HG03520 (cell line): Measurements from ENCODE around the gene NEUROG2.
"Not testable (repeated sequence)": the region's sequence is repeated elsewhere in the genome, so short reads cannot be mapped to it uniquely, and the experiment has no call there.

Experiments used
- ATAC-seq: cut with Tn5 transposase; IDR thresholded peaks from one replicate; pipeline ENCODE4 v1.9.1; 2021; ENCODE audit warnings: mild to moderate bottlenecking, moderate library complexity; ENCODE audit not compliant: unreplicated experiment

Gene NEUROG2

DNA sequence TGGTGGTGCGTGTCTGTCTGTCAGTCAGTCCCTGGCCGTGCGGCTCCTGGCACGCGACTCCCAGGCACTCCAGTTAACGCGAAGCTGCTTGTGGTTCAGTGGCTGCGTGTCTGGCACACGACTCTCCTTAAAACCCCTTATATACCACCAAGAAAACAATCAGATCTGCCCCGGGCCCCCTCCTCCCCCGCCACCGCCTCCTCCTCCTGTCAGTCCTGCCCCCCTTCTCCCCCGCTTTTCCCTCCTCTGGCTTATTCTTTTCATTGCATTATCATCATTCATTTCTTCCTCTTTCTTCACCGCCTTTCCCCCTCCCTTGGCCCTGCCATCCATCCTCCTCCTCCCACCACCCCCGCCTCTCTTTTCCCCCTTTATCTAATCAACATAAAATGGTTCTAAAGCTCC lies at the start of gene NEUROG2:
Gene NEUROG2, minus strand, starts transcription at position 115 of the 405 bp plus-strand sequence. CDS start 705 bp downstream, outside the sequence.
- no peak for ATAC-seq

DNA sequence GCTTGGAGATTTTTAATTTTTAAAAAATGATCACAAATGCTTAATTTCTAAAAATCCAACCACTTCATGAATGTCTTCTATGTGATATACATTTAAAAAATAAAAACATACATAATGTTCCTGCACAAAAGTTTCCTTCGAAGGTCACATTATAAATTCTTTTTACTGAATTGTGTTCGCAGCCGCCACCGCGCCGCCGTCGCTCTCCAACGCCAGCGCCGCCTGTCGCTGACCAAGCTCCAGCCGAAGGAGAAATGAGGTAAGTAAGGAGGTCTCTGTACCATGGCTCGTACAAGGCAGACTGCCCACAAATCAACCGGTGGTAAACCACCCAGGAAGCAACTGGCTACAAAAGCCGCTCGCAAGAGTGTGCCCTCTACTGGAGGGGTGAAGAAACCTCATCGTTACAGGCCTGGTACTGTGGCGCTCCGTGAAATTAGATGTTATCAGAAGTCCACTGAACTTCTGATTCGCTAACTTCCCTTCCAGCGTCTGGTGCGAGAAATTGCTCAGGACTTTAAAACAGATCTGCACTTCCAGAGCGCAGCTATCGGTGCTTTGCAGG lies 48.8 kb upstream of the NEUROG2 start:
- no peak for ATAC-seq

DNA sequence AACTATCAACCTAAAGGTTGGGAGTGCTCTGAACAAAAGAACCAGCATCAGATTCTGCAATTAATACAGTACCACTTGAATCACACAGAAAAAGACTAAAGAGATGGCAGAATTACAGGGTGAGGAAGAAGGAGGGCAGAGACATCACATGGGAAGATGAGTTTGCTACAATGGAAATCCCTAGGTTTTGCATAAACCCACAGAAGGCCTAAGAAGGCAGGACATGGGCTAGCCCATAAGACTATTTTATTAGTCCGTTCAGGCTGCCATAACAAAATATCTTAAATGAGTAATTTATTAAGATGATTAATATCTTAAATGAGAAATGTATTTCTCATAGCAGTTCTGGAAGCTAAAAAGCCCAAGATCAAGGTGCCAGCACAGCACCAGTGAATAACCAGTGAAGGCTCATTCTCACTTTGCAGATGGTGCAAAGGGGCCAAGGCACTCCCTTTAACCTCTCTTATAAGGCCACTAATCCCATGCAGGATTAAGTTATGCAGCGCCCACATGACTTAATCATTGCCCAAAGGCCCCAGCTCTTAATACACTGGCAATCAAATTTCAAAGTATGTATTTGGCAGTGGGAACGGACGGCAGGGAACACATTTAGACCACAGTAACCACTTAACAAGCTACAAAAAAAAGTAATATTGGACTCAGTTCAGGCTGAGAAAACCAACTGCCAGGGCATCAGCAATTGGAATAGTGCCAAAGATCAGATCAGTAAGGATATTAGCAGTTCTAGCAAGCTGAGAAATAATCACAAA lies 47.6 kb upstream of the NEUROG2 start:
- ATAC-seq, result no peak

DNA sequence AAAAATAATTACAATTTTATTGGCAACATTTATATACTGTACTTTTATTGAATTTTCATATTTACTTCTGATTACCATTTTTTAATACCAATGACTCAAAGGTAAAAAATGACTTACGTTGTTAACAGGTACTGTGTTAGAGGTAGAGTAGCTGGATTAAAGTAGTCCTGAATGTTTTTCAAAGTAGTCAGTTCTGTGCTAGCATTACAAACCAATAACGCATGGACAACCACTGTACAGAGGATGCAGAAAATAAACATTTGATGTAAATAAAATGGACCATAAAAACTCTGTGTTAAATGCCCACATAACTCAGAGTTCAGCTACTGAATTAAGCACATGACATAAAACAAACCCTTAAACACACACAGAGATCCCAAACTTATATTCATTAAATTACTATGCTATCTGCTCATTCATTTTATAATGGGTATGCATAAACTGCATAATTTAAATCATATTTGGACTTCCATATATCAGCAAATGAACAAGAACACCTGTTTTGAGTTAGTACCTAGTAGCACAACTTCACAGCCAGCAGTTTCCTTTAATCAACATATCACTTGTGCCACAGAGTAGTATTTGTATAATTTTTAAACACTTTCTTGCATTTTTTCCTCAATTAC lies 46.4 kb upstream of the NEUROG2 start:
- no peak for ATAC-seq

DNA sequence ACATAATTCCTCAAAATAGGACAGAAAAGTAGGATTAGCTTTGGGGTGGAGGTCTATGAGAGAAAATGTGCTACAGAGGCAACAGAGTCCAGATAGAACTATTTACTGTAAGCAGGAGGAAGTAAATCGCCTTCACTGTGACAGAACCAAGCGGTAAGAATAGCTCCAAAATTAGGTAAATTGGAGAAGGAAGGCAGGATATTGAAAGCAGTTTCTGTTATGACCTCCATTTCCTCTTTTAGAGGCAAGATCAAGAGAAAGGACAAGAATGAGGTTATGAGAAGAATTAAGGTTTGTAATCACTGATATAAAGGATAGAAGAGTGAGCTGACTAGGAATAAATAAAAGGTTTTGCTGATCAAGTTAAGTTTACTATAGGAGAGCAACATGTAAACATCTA lies 44.1 kb upstream of the NEUROG2 start:
- no peak for ATAC-seq

DNA sequence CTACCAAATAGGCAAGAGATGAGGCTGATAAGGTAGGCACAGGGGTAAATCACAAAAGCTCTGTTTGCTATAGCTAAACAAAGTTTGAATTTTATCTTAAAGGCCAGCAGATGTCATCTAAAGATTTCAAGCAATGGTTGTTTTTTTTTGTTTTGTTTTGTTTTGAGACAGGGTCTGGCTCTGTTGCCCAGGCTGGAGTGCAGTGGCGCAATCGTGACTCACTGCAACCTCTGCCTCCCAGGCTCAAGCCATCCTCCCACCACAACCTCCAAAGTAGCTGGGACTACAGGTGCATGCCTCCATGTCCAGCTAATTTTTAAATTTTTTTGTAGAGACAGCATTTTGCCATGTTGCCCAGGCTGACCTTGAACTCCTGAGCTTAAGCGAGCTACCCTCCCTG lies 43.1 kb upstream of the NEUROG2 start:
- no peak for ATAC-seq

DNA sequence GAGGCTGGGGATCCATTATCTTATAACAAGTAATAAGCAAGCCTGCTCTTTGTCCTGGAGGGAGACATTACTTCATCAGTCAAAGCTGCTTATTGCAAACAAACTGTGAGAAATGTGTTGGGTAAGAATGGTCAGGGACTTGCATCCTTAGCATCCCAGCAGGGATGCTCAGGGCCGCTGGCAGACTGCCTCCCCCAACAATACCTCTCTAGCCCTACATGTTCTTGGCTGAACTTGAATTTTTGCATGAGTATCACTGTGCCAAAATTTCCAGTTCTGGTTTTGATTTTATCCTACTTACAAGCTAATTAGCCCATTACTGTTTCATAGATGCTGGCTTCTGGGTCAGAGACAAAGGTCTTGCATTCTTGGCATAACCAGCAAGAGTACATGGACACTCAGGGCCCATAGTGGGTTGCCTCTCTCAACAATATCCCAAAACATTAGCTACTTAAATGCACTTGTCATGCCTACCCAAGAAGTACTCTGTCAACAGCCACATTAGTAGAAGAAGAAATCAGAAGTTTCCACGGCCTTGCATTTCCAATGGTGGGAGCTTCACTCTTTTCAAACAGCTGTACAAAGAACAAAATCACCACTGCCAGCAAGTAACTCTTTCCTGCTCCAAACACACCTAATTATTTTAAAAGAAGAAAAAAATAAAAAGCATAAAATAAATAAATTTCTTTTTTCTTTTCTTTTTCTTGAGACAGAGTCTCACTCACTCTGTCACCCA lies 41.9 kb upstream of the NEUROG2 start:
- ATAC-seq, result no peak

DNA sequence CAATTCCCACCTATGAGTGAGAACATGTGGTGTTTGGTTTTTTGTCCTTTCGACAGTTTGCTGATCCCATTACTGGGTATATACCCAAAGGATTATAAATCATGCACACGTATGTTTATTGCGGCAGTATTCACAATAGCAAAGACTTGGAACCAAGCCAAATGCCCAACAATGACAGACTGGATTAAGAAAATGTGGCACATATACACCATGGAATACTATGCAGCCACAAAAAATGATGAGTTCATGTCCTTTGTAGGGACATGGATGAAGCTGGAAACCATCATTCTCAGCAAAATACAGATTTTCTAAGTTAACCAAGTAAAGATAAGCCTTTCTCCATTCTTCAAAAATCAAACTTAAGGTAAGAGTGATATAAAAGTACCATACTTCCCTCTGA lies 38.3 kb upstream of the NEUROG2 start:
- ATAC-seq, result not testable (repeated sequence)

DNA sequence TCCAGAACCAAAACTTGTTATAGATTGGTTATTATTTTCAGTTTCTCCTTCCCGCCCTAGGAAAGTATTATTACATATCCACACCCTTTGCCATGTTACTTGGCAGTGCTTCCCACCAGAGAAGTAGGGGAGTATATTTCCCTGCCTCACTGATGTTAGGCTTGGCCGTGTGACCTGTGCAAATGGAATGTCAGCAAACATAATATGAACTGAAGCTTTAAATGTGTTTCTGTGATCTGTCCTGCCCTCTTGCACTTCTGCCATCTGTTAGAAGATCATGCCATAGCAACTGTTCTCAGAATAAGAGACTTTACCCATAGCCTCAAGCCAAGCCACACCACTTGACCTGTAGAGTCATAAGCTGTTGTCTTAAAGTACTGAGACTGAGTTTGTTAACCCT lies 36.7 kb upstream of the NEUROG2 start:
- no peak for ATAC-seq

DNA sequence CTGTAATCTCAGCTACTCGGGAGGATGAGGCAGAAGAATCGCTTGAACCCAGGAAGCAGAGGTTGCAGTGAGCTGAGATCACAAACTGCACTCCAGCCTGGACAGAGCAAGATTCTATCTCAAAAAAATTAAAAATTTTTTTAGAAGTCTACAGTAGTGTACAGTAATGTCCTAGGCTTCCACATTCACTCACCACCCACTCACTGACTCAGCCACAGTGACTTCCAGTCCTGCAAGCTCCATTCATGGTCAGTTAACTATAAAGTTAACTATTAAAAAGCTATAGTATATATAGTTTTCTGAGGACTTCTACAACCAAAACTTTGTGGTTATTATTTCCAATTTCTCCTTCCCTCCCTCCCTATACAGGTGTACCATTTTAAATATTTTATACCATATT lies 34.7 kb upstream of the NEUROG2 start:
- no peak for ATAC-seq

DNA sequence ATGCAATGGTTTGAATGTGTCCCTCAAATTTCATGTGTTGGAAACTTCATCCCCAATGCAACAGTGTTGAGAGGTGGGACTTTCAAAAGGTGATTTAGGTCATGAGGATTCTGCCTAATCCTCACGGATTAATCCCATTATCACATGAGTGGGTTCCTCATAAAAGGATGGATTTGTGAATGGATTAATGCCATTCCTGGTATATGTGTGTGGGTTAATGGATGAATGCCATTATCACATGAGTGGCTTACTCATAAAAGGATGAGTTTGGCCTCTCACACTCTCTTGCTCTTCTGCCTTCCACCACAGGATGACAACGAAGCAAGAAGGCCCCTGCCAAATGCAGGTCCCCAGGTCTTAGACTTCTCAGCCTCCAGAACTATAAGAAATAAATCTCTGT lies 30.5 kb upstream of the NEUROG2 start:
- ATAC-seq, result no peak

DNA sequence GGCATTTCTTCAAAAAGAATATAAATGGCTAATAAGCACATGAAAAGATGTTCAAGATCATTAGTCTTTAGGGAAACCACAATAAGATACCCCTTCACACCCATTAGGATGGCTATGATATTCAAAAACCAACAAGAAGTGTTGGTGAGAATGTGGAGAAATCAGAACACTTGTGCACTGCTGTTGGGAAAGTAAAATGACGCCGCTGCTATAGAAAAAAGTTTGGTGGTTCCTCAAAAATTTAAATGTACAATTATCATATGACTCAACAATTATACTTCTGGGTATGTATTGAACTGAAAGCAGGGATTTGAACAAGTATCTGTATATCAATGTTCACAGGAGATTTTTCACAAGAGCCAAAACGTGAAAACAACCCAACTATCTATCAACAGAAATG lies 29.4 kb upstream of the NEUROG2 start:
- ATAC-seq, result no peak

DNA sequence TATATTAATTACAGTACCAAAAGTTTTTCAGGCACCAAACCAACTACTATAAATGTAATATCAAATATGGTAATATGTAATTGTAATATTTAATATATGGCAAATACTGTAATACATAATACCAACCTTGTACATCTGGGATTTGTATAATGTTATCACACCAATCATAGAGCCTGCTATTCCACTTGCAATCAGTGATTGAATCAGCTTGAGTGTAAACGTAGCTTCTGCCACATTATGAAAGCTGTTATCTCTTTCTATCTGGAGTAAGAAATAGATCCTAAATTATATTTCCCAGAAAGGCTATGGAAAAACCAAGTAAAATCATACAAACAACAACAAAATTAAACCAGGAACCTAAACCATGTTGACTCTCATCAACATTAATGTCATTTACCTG lies 24.7 kb upstream of the NEUROG2 start:
- no peak for ATAC-seq

DNA sequence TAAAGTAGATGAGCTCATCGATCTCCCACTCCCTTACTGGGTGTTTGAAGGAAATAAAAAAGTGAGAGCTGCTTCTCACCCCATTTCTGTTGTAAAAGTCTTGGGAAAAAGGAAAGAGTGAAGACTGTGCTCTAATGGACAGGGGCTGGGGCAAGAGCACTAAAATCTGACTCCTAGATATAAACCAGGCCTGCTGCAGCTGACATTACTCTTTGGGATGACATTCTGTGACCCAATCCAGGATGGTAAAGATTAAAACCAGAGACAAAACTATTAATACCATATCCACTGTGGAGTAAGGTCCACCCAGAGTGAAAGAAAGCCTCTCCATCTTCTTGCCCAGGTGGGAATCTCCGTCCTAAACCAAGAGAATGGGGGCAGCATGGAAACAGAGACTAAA lies 20.1 kb upstream of the NEUROG2 start:
- ATAC-seq, result no peak

DNA sequence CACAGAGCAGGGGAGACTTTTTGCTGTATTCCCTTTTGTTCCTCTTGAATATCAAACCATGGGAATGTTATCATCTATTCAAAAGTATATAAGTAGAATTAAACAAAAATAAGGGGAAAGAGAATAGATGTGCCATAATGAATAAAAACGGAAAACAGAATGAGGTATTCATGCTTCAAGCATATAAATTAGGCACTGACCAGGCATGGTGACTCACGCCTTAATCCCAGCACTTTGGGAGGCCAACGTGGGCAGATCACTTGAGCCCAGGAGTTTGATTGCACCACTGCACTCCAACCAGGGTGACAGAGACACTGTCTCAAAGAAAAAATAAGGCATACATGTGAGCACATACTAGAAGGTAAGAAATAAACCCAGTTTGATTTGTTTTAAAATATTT lies 16.3 kb upstream of the NEUROG2 start:
- ATAC-seq, result no peak

DNA sequence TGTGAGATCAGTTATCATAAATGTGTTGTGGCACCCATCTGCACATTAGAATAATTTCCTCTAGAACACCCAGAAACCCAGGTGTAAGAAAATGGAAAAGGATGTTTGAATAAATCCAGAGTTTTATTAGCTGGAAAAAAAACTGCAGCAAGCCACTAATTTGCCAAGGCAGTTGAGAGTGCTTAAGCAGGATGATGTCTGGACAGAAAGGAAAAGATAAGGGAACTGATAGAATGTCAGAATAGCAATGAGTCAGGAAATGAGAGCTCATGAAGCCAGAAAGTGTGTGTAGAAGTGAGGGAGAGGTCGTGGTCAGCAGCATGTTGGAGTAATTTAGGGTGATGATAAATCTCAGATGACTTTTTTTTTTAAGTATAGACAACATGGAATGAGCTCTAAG lies 15.2 kb upstream of the NEUROG2 start:
- ATAC-seq, result no peak

DNA sequence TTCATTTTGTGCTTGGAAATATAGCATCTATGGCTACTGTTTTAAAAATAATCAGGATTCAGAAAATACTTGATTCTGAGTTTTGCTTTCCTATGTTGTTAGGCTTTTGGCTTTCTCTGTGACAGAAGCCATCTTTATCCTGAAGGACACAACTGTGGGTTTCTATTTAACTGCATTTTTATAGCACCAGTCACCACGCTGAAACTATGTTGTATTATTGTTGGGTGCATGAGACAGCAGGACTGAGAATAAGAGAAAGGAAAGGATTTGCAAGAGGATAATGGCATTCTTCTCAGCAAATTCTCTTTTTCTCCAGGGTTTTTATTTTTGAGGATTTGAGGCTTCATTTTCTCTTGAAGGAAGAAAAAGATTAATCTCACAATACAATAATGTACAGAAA lies 10.1 kb upstream of the NEUROG2 start:
- no peak for ATAC-seq

DNA sequence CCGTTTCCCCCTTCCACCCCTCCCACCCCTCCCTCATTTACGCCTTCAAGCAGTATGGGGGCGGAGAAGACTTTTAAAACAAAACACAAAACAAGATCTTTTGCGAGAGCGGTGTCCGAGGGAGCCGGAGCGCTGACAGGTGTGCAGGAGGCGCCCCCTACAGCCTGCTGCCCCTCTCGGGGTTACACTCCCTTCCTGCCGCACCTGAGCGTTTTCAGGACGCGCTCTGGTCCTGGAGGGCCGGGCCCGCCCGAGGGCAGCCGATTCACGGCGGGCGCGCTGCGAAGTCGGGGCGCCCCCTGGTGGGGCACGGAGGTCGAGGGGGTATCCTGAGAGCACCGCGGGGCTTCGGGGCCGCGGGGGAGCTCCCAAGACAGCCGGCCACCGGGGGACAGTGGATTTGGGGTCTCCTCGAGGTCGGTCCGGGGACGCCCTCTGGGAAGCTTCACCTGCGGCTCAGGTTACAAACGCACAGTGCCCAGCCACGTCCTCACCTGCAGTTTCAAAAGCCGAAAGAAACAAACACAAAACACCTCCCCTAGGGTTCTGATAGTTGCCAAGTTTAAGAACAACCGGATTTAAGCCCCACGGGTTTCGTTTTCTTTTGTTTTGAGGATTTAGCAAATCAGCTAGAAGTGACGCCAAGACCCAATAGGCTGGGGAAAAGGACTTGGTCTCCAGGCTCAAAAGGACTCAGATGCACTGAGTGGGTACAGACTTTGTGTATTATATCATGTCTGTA lies 8.0 kb upstream of the NEUROG2 start:
- ATAC-seq, result peak; percentile 77

DNA sequence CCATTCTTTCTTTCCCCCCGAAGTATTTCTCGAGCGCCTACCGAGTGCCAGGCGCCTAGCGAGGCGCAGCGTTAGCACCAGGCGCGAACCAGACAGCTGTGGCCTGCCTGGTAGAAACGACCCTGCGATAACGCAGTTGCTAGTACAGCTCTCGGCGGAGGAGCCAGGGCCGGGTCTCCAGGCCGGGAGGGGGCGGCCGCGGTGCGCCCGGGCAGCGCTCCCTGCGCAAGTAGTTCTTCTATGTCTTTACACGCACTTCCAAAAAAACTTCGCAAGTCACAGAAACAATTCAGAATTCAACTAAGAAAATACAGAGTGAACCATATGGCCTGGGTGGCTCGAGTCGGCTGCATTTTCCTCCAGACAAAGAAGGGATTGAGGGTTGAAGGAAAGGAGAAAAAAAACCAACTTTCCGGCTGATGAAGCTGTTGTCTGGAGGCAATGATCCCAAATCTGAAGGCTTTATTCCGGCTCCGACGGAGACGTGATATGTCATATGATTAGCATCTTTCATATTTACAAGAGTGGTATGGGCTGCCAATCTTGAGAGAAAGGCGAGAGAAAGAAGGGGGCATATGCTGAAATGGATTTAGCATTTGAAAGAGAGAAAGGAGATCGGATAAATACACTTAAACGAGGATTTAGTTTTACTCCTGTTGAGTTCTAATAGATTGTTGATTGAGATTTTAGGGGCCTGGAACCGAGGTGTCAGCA lies 7.2 kb upstream of the NEUROG2 start:
- ATAC-seq, result peak; percentile 52

DNA sequence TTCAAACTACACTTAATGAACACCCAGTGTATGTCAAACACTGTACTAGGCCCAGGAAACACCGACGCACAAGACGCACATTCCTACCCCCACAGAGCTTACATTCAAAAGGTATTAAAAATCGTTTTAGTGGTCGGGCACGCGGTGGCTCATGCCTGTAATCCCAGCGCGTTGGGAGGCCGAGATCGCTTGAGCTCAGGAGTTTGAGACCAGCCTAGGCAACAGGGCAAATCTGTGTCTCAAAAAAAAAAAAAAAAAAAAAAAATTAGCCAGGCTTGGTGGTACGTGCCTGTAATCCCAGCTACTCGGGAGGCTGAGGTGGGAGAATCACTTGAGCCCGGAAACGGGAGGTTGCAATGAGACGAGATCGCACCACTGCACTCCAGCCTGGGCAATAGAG lies 6.5 kb upstream of the NEUROG2 start:
- ATAC-seq, result not testable (repeated sequence)
